Left cardiac atrium (tissue), 4 donors: Measurements from ENCODE around the gene BIRC5. TPM values are rescaled to one million over a fixed set of nuclear protein-coding genes. Genes with fewer than 3 reads are reported as not detected.
A peak's percentile ranks its signal among the peaks of the same experiment; 100 is the strongest.

Source experiments
- ATAC-seq, 2 donors: fragments of 200-7000 bp; cut with Tn5 transposase; one replicate each; pipeline ENCODE4 v1.9.1; 2020; ENCODE audit warnings: mild to moderate bottlenecking in 2 of 2, moderate library complexity in 2 of 2
- DNase-seq: peaks from one replicate; pipeline ENCODE4 v3.0.0-alpha.2; 2020
- intact Hi-C, 2 donors: fragments of 100-400 bp; cut with DNase I; formaldehyde crosslinking; loops; one replicate each; pipeline versions ENCODE4 v1.14.1 to v1.15.1; 2022 to 2023
- total RNA-seq, 2 donors: library from RNA; stranded (reverse); fragmentation: NEBNext Ultra II Directional; extraction: Animal tissue kit (Norgen Biotek cat#: 25700); gene quantifications; one replicate each; pipeline ENCODE4 v1.2.1, GENCODE V29; 2021
- donor health status: DM: no; HTN: yes; CAD: no.
- donor health status: DM: no; HTN: yes; CAD: no; lungs with severe emphysema.
- donor health status: DM: yes; HTN: yes; CAD: no.
- donor health status: Dilated cardiomyopathy.

Gene BIRC5
- total RNA-seq, 2 donors from 2014 or later: 0.16 to 1.6 TPM

DNA sequence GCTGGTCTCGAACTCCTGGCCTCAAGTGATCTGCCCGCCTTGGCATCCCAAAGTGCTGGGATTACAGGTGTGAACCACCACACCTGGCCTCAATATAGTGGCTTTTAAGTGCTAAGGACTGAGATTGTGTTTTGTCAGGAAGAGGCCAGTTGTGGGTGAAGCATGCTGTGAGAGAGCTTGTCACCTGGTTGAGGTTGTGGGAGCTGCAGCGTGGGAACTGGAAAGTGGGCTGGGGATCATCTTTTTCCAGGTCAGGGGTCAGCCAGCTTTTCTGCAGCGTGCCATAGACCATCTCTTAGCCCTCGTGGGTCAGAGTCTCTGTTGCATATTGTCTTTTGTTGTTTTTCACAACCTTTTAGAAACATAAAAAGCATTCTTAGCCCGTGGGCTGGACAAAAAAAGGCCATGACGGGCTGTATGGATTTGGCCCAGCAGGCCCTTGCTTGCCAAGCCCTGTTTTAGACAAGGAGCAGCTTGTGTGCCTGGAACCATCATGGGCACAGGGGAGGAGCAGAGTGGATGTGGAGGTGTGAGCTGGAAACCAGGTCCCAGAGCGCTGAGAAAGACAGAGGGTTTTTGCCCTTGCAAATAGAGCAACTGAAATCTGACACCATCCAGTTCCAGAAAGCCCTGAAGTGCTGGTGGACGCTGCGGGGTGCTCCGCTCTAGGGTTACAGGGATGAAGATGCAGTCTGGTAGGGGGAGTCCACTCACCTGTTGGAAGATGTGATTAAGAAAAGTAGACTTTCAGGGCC, 5.5 kb downstream of the BIRC5 start:
- DNase-seq (no peak), ATAC-seq (no peak)
- intact Hi-C loops: no loop called here

DNA sequence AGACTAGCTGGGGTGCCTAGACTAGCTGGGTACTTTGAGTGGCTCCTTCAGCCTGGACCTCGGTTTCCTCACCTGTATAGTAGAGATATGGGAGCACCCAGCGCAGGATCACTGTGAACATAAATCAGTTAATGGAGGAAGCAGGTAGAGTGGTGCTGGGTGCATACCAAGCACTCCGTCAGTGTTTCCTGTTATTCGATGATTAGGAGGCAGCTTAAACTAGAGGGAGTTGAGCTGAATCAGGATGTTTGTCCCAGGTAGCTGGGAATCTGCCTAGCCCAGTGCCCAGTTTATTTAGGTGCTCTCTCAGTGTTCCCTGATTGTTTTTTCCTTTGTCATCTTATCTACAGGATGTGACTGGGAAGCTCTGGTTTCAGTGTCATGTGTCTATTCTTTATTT, 9.0 kb downstream of the BIRC5 start:
- no peak for ATAC-seq
- intact Hi-C loops: no loop called here

DNA sequence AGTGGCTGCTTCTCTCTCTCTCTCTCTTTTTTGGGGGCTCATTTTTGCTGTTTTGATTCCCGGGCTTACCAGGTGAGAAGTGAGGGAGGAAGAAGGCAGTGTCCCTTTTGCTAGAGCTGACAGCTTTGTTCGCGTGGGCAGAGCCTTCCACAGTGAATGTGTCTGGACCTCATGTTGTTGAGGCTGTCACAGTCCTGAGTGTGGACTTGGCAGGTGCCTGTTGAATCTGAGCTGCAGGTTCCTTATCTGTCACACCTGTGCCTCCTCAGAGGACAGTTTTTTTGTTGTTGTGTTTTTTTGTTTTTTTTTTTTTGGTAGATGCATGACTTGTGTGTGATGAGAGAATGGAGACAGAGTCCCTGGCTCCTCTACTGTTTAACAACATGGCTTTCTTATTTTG, 9.7 kb downstream of the BIRC5 start:
- ATAC-seq (no peak), DNase-seq (no peak)
- intact Hi-C loops: no loop called here

More for the DNA sequence above, 9.0 kb downstream of the BIRC5 start:
- no peak for DNase-seq

DNA sequence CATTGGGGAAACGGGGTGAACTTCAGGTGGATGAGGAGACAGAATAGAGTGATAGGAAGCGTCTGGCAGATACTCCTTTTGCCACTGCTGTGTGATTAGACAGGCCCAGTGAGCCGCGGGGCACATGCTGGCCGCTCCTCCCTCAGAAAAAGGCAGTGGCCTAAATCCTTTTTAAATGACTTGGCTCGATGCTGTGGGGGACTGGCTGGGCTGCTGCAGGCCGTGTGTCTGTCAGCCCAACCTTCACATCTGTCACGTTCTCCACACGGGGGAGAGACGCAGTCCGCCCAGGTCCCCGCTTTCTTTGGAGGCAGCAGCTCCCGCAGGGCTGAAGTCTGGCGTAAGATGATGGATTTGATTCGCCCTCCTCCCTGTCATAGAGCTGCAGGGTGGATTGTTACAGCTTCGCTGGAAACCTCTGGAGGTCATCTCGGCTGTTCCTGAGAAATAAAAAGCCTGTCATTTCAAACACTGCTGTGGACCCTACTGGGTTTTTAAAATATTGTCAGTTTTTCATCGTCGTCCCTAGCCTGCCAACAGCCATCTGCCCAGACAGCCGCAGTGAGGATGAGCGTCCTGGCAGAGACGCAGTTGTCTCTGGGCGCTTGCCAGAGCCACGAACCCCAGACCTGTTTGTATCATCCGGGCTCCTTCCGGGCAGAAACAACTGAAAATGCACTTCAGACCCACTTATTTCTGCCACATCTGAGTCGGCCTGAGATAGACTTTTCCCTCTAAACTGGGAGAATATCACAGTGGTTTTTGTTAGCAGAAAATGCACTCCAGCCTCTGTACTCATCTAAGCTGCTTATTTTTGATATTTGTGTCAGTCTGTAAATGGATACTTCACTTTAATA, 10.4 kb downstream of the BIRC5 start:
- ATAC-seq: peak in 1 of 2 donors; percentile 15
- intact Hi-C loops: no loop called here
- no peak for DNase-seq

GRCh38 chr17:78225088-78225865, 11.2 kb downstream of the BIRC5 start:
- intact Hi-C loops: no loop called here
- no peak for DNase-seq
- no peak for ATAC-seq

DNA sequence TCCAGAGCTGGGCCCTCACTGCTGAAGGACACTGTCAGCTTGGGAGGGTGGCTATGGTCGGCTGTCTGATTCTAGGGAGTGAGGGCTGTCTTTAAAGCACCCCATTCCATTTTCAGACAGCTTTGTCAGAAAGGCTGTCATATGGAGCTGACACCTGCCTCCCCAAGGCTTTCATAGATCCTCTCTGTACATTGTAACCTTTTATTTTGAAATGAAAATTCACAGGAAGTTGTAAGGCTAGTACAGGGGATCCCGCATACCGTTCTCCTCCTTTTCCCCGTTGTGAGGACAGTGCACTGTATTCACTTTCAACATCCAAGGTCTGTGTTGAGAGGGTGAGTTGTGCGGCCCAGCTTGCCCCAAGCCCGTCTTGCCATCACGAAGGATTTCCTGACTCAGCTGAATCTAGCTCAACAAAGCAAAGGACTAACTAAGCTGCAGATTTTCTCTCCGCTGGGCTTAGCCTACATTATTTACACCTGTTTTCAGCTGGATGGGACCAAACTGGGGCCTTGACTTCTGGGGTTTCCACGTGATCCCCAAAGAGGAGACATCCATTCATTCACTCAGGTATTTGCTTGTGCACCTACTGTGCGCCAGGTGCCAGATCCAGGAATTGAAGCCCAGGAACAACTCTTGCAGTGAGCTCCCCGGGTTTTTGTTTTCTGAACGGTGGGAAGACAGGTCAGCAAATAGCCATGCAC, 12.2 kb downstream of the BIRC5 start:
- ATAC-seq (no peak), DNase-seq (no peak)
- intact Hi-C loops: no loop called here

GRCh38 chr17:78226759-78227454, 12.9 kb downstream of the BIRC5 start:
- DNase-seq (no peak), ATAC-seq (no peak)
- intact Hi-C loops: no loop called here

DNA sequence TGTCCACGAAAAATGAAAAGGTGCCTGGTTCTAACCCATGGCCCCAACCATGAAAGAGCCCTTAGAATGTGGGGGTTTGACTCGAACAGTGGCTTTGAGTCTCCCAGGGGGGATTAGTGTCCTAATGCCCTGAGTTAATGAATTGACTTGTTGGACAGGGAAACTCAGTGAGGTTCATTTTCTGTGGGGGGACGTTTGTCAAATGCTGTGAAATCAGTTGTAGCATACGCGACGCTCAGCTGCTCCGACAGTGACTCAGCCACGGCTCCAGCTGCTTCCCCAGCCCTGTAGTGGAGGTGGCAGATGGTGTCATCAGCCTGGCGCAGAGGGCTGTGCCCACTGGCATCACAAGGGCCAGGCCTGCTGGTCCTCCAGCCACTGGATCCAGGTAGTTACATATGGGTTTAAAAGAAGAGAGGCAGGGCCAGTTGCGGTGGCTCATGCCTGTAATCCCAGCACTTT, 13.4 kb downstream of the BIRC5 start:
- DNase-seq (no peak), ATAC-seq (no peak)
- intact Hi-C loops: no loop called here

GRCh38 chr17:78228176-78228575, 14.1 kb downstream of the BIRC5 start:
- ATAC-seq: no peak
- intact Hi-C loops: no loop called here
- DNase-seq: no peak

- intact Hi-C loops: no loop called here
- ATAC-seq (no peak), DNase-seq (no peak)
These were observed 16.4 kb downstream of the BIRC5 start for GRCh38 chr17:78230252-78230962.

DNA sequence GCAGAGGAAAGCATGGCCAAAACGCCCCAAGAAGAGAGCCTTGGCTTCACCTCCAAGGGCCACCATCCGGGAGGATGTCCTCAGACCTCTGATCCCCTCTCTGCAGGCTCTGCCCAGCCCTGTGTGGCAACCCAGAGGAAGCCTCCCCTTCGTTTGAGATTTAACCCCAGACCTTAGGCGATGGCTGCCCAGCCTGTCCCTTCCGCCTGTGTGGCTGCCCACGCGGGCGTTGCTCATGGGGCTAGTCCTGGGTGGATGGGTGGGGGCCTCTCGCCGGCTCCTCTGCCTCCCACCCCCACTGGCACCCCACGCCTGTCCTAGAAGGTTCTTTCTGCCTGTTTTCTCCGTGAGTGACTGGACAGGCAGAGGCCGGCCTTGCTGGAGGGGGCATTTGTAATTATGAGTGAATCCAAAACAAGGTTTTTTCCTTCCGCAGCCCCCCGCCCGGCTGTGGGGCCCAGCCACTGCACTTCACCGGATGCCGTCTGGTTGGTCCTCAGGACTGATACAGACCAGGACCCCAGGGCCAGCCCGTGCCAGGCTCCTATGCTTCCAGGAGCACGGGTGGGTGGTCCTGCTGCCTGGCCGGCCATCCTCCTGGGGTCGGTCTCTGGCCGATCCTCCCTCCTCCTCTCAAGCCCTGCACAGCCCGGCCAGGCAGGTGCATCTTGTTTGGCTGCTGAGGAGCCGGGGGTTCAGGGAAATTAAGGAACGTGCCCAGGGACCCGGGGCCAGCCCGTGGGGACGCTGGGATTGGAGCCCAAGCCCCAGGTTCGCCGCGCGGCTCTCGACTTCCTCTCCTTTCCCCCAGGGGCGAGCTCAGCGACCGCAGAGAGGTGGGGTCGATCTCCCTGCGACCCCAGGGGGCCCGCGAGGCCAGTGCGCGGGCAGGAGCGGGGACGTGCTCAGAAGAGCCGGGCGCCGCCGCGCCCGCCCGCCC, 17.2 kb downstream of the BIRC5 start, which contains the start of gene TMEM235:
Gene TMEM235, plus strand, starts transcription at position 636 of the 940 bp plus-strand sequence. CDS start 393 bp downstream, outside the sequence.
- ATAC-seq (no peak), DNase-seq (no peak)
- intact Hi-C loops: no loop called here

GRCh38 chr17:78231991-78232858, 18.2 kb downstream of the BIRC5 start:
- no peak for DNase-seq
- intact Hi-C loops: no loop called here
- ATAC-seq: no peak

DNA sequence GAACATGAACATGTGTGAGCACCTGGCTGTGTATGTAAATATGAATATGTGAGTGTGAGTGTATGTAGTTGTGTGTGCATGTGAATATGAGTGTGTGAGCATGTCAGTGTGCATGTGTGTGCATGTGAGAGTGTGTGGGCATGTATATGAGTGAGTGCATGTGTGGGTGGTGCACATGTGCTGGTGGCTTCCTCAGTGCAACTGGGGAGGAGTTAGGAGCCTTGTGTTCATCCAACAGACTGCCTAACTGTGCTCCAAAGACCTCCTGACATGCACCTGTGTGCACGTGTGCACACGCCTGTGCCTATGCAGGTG, 18.8 kb downstream of the BIRC5 start:
- DNase-seq: no peak
- intact Hi-C loops: no loop called here
- ATAC-seq: no peak

- intact Hi-C loops: no loop called here
These were observed 19.6 kb downstream of the BIRC5 start for GRCh38 chr17:78233678-78234077.

DNA sequence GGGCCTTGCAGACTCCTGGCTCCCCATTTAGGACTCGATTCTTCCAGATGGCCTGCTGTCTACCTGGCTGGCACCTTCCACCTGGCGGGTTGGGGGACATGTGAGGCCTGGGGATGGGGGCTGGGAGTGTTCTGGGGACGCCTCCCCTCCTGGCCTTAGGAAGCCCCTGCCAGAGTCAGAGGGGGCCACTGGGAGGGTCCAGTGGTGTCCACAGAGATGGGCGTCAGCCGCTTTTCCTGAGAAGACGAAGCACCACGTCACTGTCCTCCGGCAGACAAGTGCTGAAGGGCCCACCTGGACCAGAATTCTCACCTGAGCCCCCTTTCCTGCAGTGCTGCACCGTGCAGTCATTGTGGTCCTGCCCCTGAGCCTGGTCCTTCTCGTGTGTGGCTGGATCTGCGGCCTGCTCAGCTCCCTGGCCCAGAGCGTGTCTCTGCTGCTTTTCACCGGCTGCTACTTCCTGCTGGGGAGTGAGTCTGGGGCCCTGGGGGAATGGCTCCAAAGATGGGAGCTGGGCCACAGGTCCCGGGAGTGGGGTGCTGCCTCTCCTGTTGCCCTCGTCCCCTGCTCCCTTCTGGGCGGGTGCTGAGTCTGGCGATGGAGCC, 20.3 kb downstream of the BIRC5 start:
- ATAC-seq (no peak), DNase-seq (no peak)
- intact Hi-C loops: no loop called here

More at GRCh38 chr17:78233678-78234077, 19.6 kb downstream of the BIRC5 start:
- ATAC-seq (no peak), DNase-seq (no peak)
